ENCODE results near the gene COL4A2. TPM values are rescaled to one million over a fixed set of nuclear protein-coding genes. Genes with fewer than 3 reads are reported as not detected.

The COL4A2 gene
- total RNA-seq, 1 donor from 2014 or later = 120 TPM

DNA sequence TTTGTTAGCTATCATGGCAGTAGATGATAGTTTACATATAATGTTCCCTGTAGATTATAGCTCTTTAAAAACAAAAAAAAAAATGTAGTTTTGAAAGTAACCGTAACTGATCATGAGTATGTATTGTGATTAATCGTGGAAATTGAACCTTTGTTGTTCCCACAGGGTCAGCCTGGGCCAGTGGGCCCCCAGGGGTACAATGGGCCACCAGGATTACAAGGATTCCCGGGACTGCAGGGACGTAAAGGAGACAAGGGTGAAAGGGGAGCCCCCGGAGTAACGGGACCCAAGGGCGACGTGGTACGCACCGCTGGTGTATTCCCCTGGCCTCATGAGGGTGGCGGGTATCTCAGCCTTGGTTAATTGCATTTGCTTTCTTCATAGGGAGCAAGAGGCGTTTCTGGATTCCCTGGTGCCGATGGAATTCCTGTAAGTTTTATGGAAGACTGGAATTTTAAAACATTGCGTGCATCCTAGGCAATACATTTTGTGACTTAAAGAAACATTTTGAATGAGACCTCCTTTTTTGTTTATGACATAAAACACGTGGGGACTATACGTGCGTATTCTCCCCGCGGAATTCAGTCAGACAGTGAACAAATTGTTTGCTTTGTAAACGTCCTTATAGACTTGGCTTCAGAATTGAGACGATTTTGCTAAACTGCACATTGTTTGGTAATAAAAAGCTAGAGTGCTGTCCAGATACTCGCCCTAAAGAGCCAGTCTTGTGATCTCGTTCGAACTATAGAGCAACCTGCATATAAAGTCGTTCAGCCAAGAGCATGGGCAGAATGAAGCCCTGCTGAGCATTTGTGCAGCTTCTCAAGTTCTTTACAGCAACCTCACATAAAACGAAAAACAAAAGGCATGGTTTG lies 117.7 kb downstream of the COL4A2 start:
- Mint-ChIP-seq H3K4me1 (ENCODE audit: low read depth) (no peaks in the 10 kb centered on the region), H3K27me3 (no peaks in the 10 kb centered on the region), H3K27ac (no peak overlapping the region), H3K36me3 (ENCODE audit: insufficient read depth) (peaks cover 8% of the 10 kb centered on the region), H3K4me3 (ENCODE audit: low read depth) (no peak overlapping the region), H3K9me3 (ENCODE audit: low read depth) (no peaks in the 10 kb centered on the region)
- DNase-seq (ENCODE audit: low spot score, unreplicated experiment) = no peak
- no peak for TF ChIP-seq CTCF (IDR thresholded peaks at IDR 0.05; ENCODE audit: unreplicated experiment)

DNA sequence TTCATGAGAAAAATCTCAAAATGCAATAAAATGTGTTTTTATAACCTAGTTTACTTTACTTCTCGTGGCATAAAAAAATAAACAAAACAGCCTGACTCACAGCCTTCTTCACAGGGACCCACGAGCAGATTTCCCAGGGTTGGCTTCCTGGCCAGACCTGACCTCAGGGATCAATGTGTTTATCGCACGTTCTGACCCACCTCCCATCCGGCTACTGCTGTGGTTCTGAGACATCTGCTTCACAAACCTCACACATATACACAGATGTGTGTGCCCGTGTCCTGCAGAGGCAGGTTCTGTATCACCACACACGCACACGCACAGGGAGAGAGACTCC lies 118.3 kb downstream of the COL4A2 start:
- Mint-ChIP-seq H3K36me3 (ENCODE audit: insufficient read depth) (peaks cover 10% of the 10 kb centered on the region), H3K4me3 (ENCODE audit: low read depth) (no peak overlapping the region), H3K27me3 (no peaks in the 10 kb centered on the region), H3K9me3 (ENCODE audit: low read depth) (no peaks in the 10 kb centered on the region), H3K4me1 (ENCODE audit: low read depth) (no peaks in the 10 kb centered on the region), H3K27ac (peak overlapping the region; percentile 49)
- TF ChIP-seq CTCF (IDR thresholded peaks at IDR 0.05; ENCODE audit: unreplicated experiment) = no peak
- DNase-seq (ENCODE audit: low spot score, unreplicated experiment) = no peak

DNA sequence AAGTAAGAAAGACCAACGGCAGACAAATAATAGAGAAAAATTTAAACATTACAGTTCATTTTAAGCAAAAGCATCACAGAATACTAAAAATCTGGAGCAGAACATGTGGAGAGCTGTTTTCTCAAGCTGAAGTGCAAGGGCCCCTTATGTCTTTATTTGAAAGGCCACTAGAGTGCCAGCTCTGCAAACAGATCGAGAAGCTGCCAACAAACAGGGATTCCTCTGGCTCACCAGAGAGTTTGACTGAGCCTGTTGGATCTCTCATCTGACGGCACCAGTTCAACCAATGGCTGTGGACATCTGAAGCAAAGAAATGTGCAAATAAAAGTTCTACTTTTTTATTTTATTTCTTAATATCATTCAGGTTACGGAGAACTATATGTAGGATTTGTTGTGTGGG lies 119.7 kb downstream of the COL4A2 start:
- Mint-ChIP-seq H3K36me3 (ENCODE audit: insufficient read depth) (peaks cover 15% of the 10 kb centered on the region), H3K4me1 (ENCODE audit: low read depth) (no peaks in the 10 kb centered on the region), H3K4me3 (ENCODE audit: low read depth) (no peak overlapping the region), H3K9me3 (ENCODE audit: low read depth) (no peaks in the 10 kb centered on the region), H3K27me3 (no peaks in the 10 kb centered on the region), H3K27ac (no peak overlapping the region)
- no peak for TF ChIP-seq CTCF (IDR thresholded peaks at IDR 0.05; ENCODE audit: unreplicated experiment)
- DNase-seq (ENCODE audit: low spot score, unreplicated experiment) = no peak

DNA sequence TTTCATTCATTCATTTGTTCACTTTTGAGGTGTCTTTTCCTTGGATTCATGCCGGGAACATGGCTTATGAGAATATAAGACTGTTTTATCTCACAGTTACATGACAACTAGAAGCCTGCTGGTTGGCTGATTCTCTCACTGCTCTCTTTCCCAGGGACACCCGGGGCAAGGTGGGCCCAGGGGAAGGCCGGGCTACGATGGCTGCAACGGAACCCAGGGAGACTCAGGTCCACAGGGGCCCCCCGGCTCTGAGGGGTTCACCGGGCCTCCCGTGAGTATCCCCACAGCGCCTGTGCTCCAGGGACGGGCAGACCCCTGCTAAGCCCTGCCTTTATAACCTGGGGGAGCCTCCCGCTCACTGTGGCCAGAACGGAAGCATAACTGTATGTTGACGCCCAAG lies 121.2 kb downstream of the COL4A2 start:
- no peak overlapping the region for H3K4me3 Mint-ChIP-seq (ENCODE audit: low read depth)
- H3K36me3 Mint-ChIP-seq (ENCODE audit: insufficient read depth) = peaks cover 16% of the 10 kb centered on the region

More for the DNA sequence above, 121.2 kb downstream of the COL4A2 start:
- Mint-ChIP-seq H3K4me1 (ENCODE audit: low read depth) (no peaks in the 10 kb centered on the region), H3K9me3 (ENCODE audit: low read depth) (no peaks in the 10 kb centered on the region), H3K27ac (no peak overlapping the region), H3K27me3 (no peaks in the 10 kb centered on the region)
- DNase-seq (ENCODE audit: low spot score, unreplicated experiment) = no peak
- no peak for TF ChIP-seq CTCF (IDR thresholded peaks at IDR 0.05; ENCODE audit: unreplicated experiment)
